Skeletal muscle tissue (tissue), 4 donors: Measurements from ENCODE around the gene MCCC1. TPM values are rescaled to one million over a fixed set of nuclear protein-coding genes. Genes with fewer than 3 reads are reported as not detected.

ENCODE experiments used
- H3K27ac ChIP-seq: one replicate; pipeline ENCODE4 v1.7.0; 2013; ENCODE audit warnings: mild to moderate bottlenecking, low read depth, low read length, inconsistent platforms
- H3K27me3 ChIP-seq, 3 donors: one replicate each; pipeline ENCODE4 v1.7.0; 2013; ENCODE audit warnings: low read length in 3 of 3; ENCODE audit not compliant: control insufficient read depth in 3 of 3, insufficient read depth in 3 of 3
- H3K36me3 ChIP-seq, 3 donors: one replicate each; pipeline ENCODE4 v1.7.0; 2013; ENCODE audit warnings: low read length in 3 of 3; ENCODE audit not compliant: control insufficient read depth in 3 of 3, insufficient read depth in 3 of 3
- H3K4me1 ChIP-seq, 3 donors: one replicate each; pipeline ENCODE4 v1.7.0; 2013; ENCODE audit warnings: low read length in 3 of 3, mild to moderate bottlenecking in 3 of 3; ENCODE audit not compliant: control insufficient read depth in 3 of 3, insufficient read depth in 3 of 3
- H3K4me3 ChIP-seq, 3 donors: one replicate each; pipeline ENCODE4 v1.7.0; 2013; ENCODE audit warnings: low read length in 3 of 3
- H3K9ac ChIP-seq, 3 donors: one replicate each; pipeline ENCODE4 v1.7.0; 2013; ENCODE audit warnings: low read length in 3 of 3, mild to moderate bottlenecking in 3 of 3, moderate library complexity in 2 of 3, low read depth in 1 of 3
- H3K9me3 ChIP-seq, 3 donors: one replicate each; pipeline ENCODE4 v1.7.0; 2013; ENCODE audit warnings: low read length in 3 of 3; ENCODE audit not compliant: control insufficient read depth in 3 of 3
- total RNA-seq: library from RNA; depleted of rRNA; stranded (reverse); fragments of >200 nt; gene quantifications from one replicate; pipeline ENCODE4 v1.2.3, GENCODE V29; 2014
- donor health status: Osteomylitis.

Gene MCCC1
- 16.2 TPM for total RNA-seq

DNA sequence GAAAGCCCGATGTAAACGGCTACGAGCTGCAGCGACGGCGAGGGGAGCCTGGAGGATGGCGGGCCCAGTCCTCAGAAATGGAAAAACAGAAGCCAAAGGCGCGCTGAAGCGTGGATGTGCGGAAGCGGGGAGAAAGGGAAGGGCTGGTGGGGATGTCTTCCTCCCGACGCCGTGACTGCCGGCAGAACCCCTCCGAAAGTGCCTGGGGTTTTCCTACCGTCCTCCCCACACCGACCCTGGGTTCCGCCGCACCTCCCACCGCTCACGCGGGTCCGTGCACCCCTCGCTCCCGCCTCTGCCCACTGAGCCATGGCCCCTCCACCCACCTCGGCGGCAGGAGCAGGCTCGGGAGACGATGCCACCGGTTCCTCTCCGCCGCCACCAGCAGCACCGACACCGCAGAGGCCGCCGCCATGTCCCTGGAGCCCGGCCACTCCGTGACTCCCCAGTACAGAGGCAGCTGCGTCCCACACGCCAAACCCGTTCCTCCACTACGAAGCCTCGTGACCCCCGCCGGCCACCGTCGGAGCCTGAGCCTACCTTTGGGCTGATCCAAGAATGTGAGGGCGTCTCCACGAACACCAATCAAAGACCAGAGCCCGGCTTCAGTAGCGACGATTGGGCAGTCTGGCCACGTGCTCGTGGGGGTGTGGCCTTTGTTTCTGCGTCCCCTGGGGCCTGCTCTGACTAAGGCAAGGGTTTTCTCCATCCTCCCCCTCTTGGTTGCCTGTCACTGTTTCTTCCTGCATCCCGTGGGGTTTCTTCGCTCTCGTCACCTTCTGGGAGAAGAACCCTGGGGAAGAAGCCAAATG lies at the start of gene MCCC1:
Gene MCCC1 (minus strand): TSS at position 471 of the 812 bp plus-strand sequence. CDS start 56 bp downstream, at position 415.
- Histone ChIP-seq H3K9me3 (no peaks in the 10 kb centered on the region), H3K36me3 (peaks cover 0 to 3% (median 2%) of the 10 kb centered on the region in 3 donors), H3K27ac (peak within 1 kb of the TSS; percentile 89), H3K9ac (peak within 1 kb of the TSS; percentile 90 to 99 (median 94)), H3K4me1 (peaks cover 4 to 11% (median 6%) of the 10 kb centered on the region in 3 donors), H3K4me3 (peak within 1 kb of the TSS; percentile 92 to 97 (median 94)), H3K27me3 (no peaks in the 10 kb centered on the region)

GRCh38 chr3:183148056-183148455 lies 48.8 kb upstream of the MCCC1 start:
- H3K4me1 ChIP-seq = no peaks in the 10 kb centered on the region
- H3K9ac ChIP-seq = no peak overlapping the region
- no peak overlapping the region for H3K27ac ChIP-seq
- no peaks in the 10 kb centered on the region for H3K36me3 ChIP-seq
- H3K27me3 ChIP-seq = no peaks in the 10 kb centered on the region
- H3K9me3 ChIP-seq = no peaks in the 10 kb centered on the region
- no peak overlapping the region for H3K4me3 ChIP-seq

- Histone ChIP-seq H3K27me3 (peaks cover 0 to 8% (median 3%) of the 10 kb centered on the region in 3 donors), H3K4me3 (no peak overlapping the region), H3K4me1 (no peaks in the 10 kb centered on the region), H3K27ac (no peak overlapping the region), H3K9ac (no peak overlapping the region), H3K9me3 (no peaks in the 10 kb centered on the region), H3K36me3 (no peaks in the 10 kb centered on the region)
These were observed 45.1 kb upstream of the MCCC1 start for GRCh38 chr3:183144363-183144762.

GRCh38 chr3:183142199-183142598 lies 42.9 kb upstream of the MCCC1 start:
- no peak overlapping the region for H3K27ac ChIP-seq
- no peaks in the 10 kb centered on the region for H3K9me3 ChIP-seq
- H3K36me3 ChIP-seq = no peaks in the 10 kb centered on the region
- H3K4me3 ChIP-seq = no peak overlapping the region
- peaks cover 0 to 8% (median 3%) of the 10 kb centered on the region in 3 donors for H3K27me3 ChIP-seq
- H3K4me1 ChIP-seq = no peaks in the 10 kb centered on the region
- H3K9ac ChIP-seq = no peak overlapping the region

DNA sequence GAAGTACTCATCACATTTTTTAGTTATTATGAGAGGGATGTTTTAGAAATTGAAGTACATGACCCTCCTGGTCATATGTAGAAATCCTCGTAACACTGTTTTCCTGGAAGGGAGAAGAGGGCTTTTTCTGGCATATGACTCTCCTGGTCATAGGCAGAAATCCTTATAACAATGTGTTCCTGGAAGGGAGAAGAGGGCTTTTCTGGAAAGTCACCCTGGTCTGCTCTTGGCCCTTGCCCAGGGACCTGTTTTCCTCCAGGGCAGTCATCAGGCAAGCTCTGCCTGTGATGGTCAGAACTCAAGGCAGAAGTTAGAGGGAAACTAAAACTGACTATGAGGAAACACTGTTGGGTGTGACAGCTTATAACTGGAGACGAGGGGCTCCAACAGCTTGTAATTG lies 35.5 kb upstream of the MCCC1 start:
- Histone ChIP-seq H3K27ac (no peak overlapping the region), H3K4me1 (no peaks in the 10 kb centered on the region), H3K4me3 (no peak overlapping the region), H3K27me3 (peaks cover 0 to 5% (median 3%) of the 10 kb centered on the region in 3 donors), H3K36me3 (no peaks in the 10 kb centered on the region), H3K9me3 (peaks cover 0 to under 1% (median 0%) of the 10 kb centered on the region in 3 donors), H3K9ac (no peak overlapping the region)

- Histone ChIP-seq H3K27ac (no peak overlapping the region), H3K36me3 (no peaks in the 10 kb centered on the region), H3K4me1 (no peaks in the 10 kb centered on the region), H3K4me3 (no peak overlapping the region), H3K27me3 (peaks cover 0 to 5% (median 3%) of the 10 kb centered on the region in 3 donors), H3K9me3 (peaks cover 0 to 3% (median 0%) of the 10 kb centered on the region in 3 donors), H3K9ac (no peak overlapping the region)
These were observed 33.1 kb upstream of the MCCC1 start for GRCh38 chr3:183132409-183132808.

DNA sequence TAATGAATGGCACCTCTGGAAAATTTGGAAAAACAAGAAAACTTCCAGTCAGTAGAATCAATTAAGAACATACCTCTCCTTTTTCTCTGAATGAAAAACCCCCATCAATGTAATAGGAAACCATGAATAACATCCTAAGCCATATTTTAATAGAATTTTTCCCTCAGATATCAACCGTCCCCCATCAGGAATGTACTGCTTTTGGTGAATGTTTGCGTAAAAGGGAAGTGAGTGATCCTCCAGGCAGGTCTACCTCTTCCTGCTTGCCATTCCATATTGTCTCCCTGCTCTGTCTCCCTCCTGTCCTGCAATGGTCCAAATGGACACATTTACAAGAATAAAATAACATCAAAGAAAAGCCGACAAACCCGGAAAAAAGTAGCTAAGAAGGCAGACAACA lies 32.4 kb upstream of the MCCC1 start:
- Histone ChIP-seq H3K9ac (no peak overlapping the region), H3K36me3 (no peaks in the 10 kb centered on the region), H3K4me3 (no peak overlapping the region), H3K27me3 (peaks cover 0 to 5% (median 3%) of the 10 kb centered on the region in 3 donors), H3K27ac (no peak overlapping the region), H3K9me3 (peaks cover 0 to 3% (median 0%) of the 10 kb centered on the region in 3 donors), H3K4me1 (no peaks in the 10 kb centered on the region)

- H3K27ac ChIP-seq = no peak overlapping the region
- peaks cover 0 to 5% (median 3%) of the 10 kb centered on the region in 3 donors for H3K27me3 ChIP-seq
- H3K9me3 ChIP-seq = peaks cover 0 to 3% (median 0%) of the 10 kb centered on the region in 3 donors
- no peak overlapping the region for H3K9ac ChIP-seq
- H3K36me3 ChIP-seq = no peaks in the 10 kb centered on the region
- no peak overlapping the region for H3K4me3 ChIP-seq
- H3K4me1 ChIP-seq = no peaks in the 10 kb centered on the region
These were observed 32.0 kb upstream of the MCCC1 start for GRCh38 chr3:183131186-183131725.

GRCh38 chr3:183129243-183129642 lies 29.9 kb upstream of the MCCC1 start:
- H3K9me3 ChIP-seq = peaks cover 0 to 3% (median 0%) of the 10 kb centered on the region in 3 donors
- no peak overlapping the region for H3K4me3 ChIP-seq

DNA sequence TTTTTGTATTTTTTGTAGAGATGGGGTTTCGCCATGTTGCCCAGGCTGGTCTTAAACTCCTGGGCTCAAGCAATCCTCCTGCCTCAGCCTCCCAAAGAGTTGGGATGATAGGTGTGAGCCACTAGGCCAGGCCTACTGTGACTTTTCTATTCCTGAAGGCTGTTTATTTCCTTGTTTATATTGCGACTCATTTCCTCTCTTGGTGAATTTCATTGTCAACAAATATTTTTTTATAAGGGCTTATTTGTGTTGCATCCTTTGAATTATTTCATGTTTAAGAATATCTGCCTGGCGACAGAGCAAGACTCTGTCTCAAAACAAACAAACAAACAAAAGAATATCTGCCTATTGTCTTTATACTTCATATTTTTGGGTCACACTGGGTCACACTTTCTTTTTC lies 29.4 kb upstream of the MCCC1 start:
- Histone ChIP-seq H3K27ac (no peak overlapping the region), H3K36me3 (no peaks in the 10 kb centered on the region)

More at GRCh38 chr3:183129243-183129642, 29.9 kb upstream of the MCCC1 start:
- no peak overlapping the region for H3K27ac ChIP-seq
- no peak overlapping the region for H3K9ac ChIP-seq
- no peaks in the 10 kb centered on the region for H3K36me3 ChIP-seq
- H3K27me3 ChIP-seq = peaks cover 0 to 3% (median 0%) of the 10 kb centered on the region in 3 donors
- H3K4me1 ChIP-seq = no peaks in the 10 kb centered on the region

More for the DNA sequence above, 29.4 kb upstream of the MCCC1 start:
- Histone ChIP-seq H3K9ac (no peak overlapping the region), H3K27me3 (peaks cover 0 to 3% (median 0%) of the 10 kb centered on the region in 3 donors), H3K4me3 (no peak overlapping the region), H3K9me3 (peaks cover 0 to 3% (median 0%) of the 10 kb centered on the region in 3 donors), H3K4me1 (no peaks in the 10 kb centered on the region)
